Measurements from ENCODE around the gene EVX2.
A peak's percentile ranks its signal among the peaks of the same experiment; 100 is the strongest.

EVX2 gene

GRCh38 chr2:176128982-176129796 lies 45.4 kb upstream of the EVX2 start, which contains the start of gene HOXD8 (continued):
- no peak for TF ChIP-seq ZNF704 (tag by site-specific recombination; IDR thresholded peaks at IDR 0.05)
- peak; percentile 94 for TF ChIP-seq ZBTB10 (tag by site-specific recombination; IDR thresholded peaks at IDR 0.05)
- no peak for TF ChIP-seq ZNF830 (tag by site-specific recombination; IDR thresholded peaks at IDR 0.05; ENCODE audit: low read depth)
- no peak for TF ChIP-seq ZSCAN16 (tag by site-specific recombination; IDR thresholded peaks at IDR 0.05)
- TF ChIP-seq ZNF623 (tag by site-specific recombination; IDR thresholded peaks at IDR 0.05), result no peak
- no peak for TF ChIP-seq ZNF133 (tag by site-specific recombination; IDR thresholded peaks at IDR 0.05)
- no peak for TF ChIP-seq ZNF518A (tag by site-specific recombination; conservative IDR thresholded peaks at IDR 0.05; ENCODE audit: low read depth)
- no peak for TF ChIP-seq ZNF791 (tag by site-specific recombination; IDR thresholded peaks at IDR 0.05)
- no peak for TF ChIP-seq ZNF621 (tag by site-specific recombination; IDR thresholded peaks at IDR 0.05)
- no peak for TF ChIP-seq ZNF416 (tag by site-specific recombination; IDR thresholded peaks at IDR 0.05)
- no peak for TF ChIP-seq ZNF701 (tag by site-specific recombination; IDR thresholded peaks at IDR 0.05)
- TF ChIP-seq ZFHX2 (tag by site-specific recombination; conservative IDR thresholded peaks at IDR 0.05), result peak; percentile 38
- TF ChIP-seq ZSCAN5A (tag by site-specific recombination; IDR thresholded peaks at IDR 0.05), result no peak
- no peak for TF ChIP-seq ZNF433 (tag by site-specific recombination; IDR thresholded peaks at IDR 0.05; ENCODE audit: low read depth)
- peak; percentile 51; the same call in 1 of the 2 replicates for TF ChIP-seq ZNF580 (tag by site-specific recombination; IDR thresholded peaks at IDR 0.05)
- peak; percentile 67 for TF ChIP-seq KLF1 (tag by site-specific recombination; IDR thresholded peaks at IDR 0.05)
- TF ChIP-seq ZNF132 (tag by site-specific recombination; IDR thresholded peaks at IDR 0.05; ENCODE audit: borderline replicate concordance), result no peak
- peak; percentile 83 for TF ChIP-seq IKZF3 (tag by site-specific recombination; IDR thresholded peaks at IDR 0.05)
- 0 out of 2 replicates have a peak, but pooled peaks have one; percentile 35 for TF ChIP-seq YY2 (tag by site-specific recombination; IDR thresholded peaks at IDR 0.05)
- TF ChIP-seq ZNF747 (tag by site-specific recombination; IDR thresholded peaks at IDR 0.05), result no peak
- no peak for TF ChIP-seq ZNF292 (tag by site-specific recombination; IDR thresholded peaks at IDR 0.05; ENCODE audit: borderline replicate concordance, low read depth)
- TF ChIP-seq ZNF843 (tag by site-specific recombination; IDR thresholded peaks at IDR 0.05), result no peak
- TF ChIP-seq ZNF473 (tag by site-specific recombination; IDR thresholded peaks at IDR 0.05), result no peak
- no peak for TF ChIP-seq BCL6B (tag by site-specific recombination; IDR thresholded peaks at IDR 0.05)
- no peak for TF ChIP-seq ZNF707 (tag by site-specific recombination; IDR thresholded peaks at IDR 0.05)
- no peak for TF ChIP-seq ZNF274 (IDR thresholded peaks at IDR 0.05; ENCODE audit: low read length)
- TF ChIP-seq ZNF274 (tag by site-specific recombination; IDR thresholded peaks at IDR 0.05; ENCODE audit: borderline replicate concordance), result no peak
- TF ChIP-seq HOXA7 (CRISPR knock-in tag; IDR thresholded peaks at IDR 0.05; ENCODE audit: borderline replicate concordance), result no peak
- TF ChIP-seq ZBTB20 (tag by site-specific recombination; IDR thresholded peaks at IDR 0.05), result peak; percentile 80
